Endothelial cell of umbilical vein (primary cell): ENCODE measurements around the gene MCC. TPM values are rescaled to one million over a fixed set of nuclear protein-coding genes. Genes with fewer than 3 reads are reported as not detected.

Experiments
- BruUV-seq: library from RNA; stranded (reverse); fragments of 400-500 nt; replicated peaks from 2 replicates; lab custom pipeline; 2021; lab: Mats Ljungman, UMichigan
- CTCF ChIA-PET: fragments of 300-600, 350-600 bp; sonication (Branson Sonifier 250); formaldehyde crosslinking; loops from one replicate; lab custom pipeline; 2021; ENCODE audit warnings: antibody characterized with exemption, inconsistent platforms; lab: Charles Lee
- POLR2A ChIA-PET: fragments of 300-600, 350-600 bp; sonication (Branson Sonifier 250); formaldehyde crosslinking; loops from one replicate; lab custom pipeline; 2021; ENCODE audit warnings: antibody characterized with exemption, inconsistent platforms; lab: Charles Lee
- DNase-seq: peaks from one replicate; pipeline ENCODE4 v3.0.0-alpha.2; 2011; ENCODE audit warnings: low read depth, low spot score
- FAIRE-seq: peaks from 2 replicates; lab custom pipeline; 2011; peaks lifted over from hg19 to GRCh38; lab: Jason Lieb, UNC
- H2AFZ ChIP-seq: 2 replicates; pipeline ENCODE4 v1.6.0; 2012; ENCODE audit warnings: low read depth, low read length, control low read depth, inconsistent platforms
- H3K27ac ChIP-seq: 2 replicates; pipeline ENCODE4 v1.5.1; 2011; ENCODE audit warnings: low read depth, mild to moderate bottlenecking, control low read depth, low read length, moderate library complexity; ENCODE audit not compliant: insufficient read depth
- H3K27me3 ChIP-seq, 2 experiments: 2 replicates each; pipeline versions ENCODE4 v1.6.0 to v1.6.1; 2011; ENCODE audit warnings: low read length in 2 of 2, mixed read lengths in 1 of 2; ENCODE audit not compliant: control insufficient read depth in 2 of 2, insufficient read depth in 2 of 2
- H3K36me3 ChIP-seq, 2 experiments: 2 replicates in 1 of 2; 3 replicates in 1 of 2; pipeline ENCODE4 v1.5.1; 2011; ENCODE audit warnings: low read length in 2 of 2, mild to moderate bottlenecking in 1 of 2, moderate library complexity in 1 of 2; ENCODE audit not compliant: control insufficient read depth in 2 of 2, insufficient read depth in 2 of 2; ENCODE audit errors: extremely low read depth in 1 of 2
- H3K4me1 ChIP-seq: 3 replicates; pipeline ENCODE4 v1.5.1; 2011; ENCODE audit warnings: mild to moderate bottlenecking, low read length; ENCODE audit not compliant: control insufficient read depth, insufficient read depth; ENCODE audit errors: extremely low read depth
- H3K4me2 ChIP-seq: 2 replicates; pipeline ENCODE4 v1.6.1; 2011; ENCODE audit warnings: low read length, control low read depth, mixed read lengths; ENCODE audit not compliant: insufficient read depth
- H3K4me3 ChIP-seq, 3 experiments: fragments of 200-600 bp in 1 of 3; sonication (generic), shearing (Covaris generic) in 1 of 3; replicated peaks in 1 of 3; 2 replicates each; pipeline ENCODE4 v1.5.1; 2011 to 2016; ENCODE audit warnings: control low read depth in 3 of 3, low read length in 3 of 3, mild to moderate bottlenecking in 2 of 3, inconsistent platforms in 1 of 3, low read depth in 1 of 3, moderate library complexity in 1 of 3; ENCODE audit not compliant: insufficient read depth in 1 of 3
- H3K79me2 ChIP-seq: 2 replicates; pipeline ENCODE4 v1.6.0; 2012; ENCODE audit warnings: low read length, inconsistent platforms; ENCODE audit not compliant: control insufficient read depth, insufficient read depth
- H3K9ac ChIP-seq: replicated peaks from 2 replicates; pipeline ENCODE3; 2011; ENCODE audit warnings: low read length, control low read depth; ENCODE audit not compliant: insufficient read depth; ENCODE audit errors: extremely low read depth
- H3K9me1 ChIP-seq: replicated peaks from 3 replicates; pipeline ENCODE4 v1.6.0; 2011; ENCODE audit warnings: mild to moderate bottlenecking, low read length; ENCODE audit not compliant: control insufficient read depth, insufficient read depth; ENCODE audit errors: extremely low read depth
- H3K9me3 ChIP-seq: replicated peaks from 2 replicates; pipeline ENCODE4 v1.5.1; 2012; ENCODE audit warnings: low read length, inconsistent platforms; ENCODE audit not compliant: control insufficient read depth, insufficient read depth
- H4K20me1 ChIP-seq: replicated peaks from 2 replicates; pipeline ENCODE3; 2011; ENCODE audit warnings: mild to moderate bottlenecking, low read length; ENCODE audit not compliant: control insufficient read depth, insufficient read depth; ENCODE audit errors: extremely low read depth
- EZH2 ChIP-seq: IDR thresholded peaks from 2 replicates; pipeline ENCODE4 v1.6.1; 2012; ENCODE audit warnings: borderline replicate concordance, low read depth, mild to moderate bottlenecking, moderate library complexity, low read length, inconsistent platforms; ENCODE audit not compliant: severe bottlenecking
- FOS ChIP-seq: IDR thresholded peaks from 2 replicates; pipeline ENCODE4 v1.6.1; 2011; ENCODE audit warnings: mild to moderate bottlenecking, low read length, moderate library complexity, borderline replicate concordance; ENCODE audit not compliant: insufficient read depth
- GATA2 ChIP-seq: IDR thresholded peaks from 2 replicates; pipeline ENCODE4 v1.7.0; 2011; ENCODE audit warnings: low read depth, mild to moderate bottlenecking, moderate library complexity, mixed read lengths, low read length; ENCODE audit not compliant: insufficient read length, insufficient read depth
- JUN ChIP-seq: IDR thresholded peaks from 2 replicates; pipeline ENCODE4 v1.6.1; 2011; ENCODE audit warnings: borderline replicate concordance, low read depth; ENCODE audit not compliant: insufficient read length, insufficient read depth
- MYC ChIP-seq: IDR thresholded peaks from one replicate; pipeline ENCODE4 v1.6.1; 2011; ENCODE audit warnings: mild to moderate bottlenecking, low read depth, low read length
- POLR2A ChIP-seq: IDR thresholded peaks from 2 replicates; pipeline ENCODE4 v1.6.1; 2012; ENCODE audit warnings: low read depth, mild to moderate bottlenecking, control low read depth, low read length
- POLR2AphosphoS5 ChIP-seq: IDR thresholded peaks from 2 replicates; pipeline ENCODE4 v1.6.1; 2012; ENCODE audit warnings: low read depth, mild to moderate bottlenecking, control low read depth, low read length, moderate library complexity; ENCODE audit not compliant: insufficient read depth
- dilution Hi-C: fragments of 300-500 bp; cut with MboI; formaldehyde crosslinking; loops from one replicate; pipeline ENCODE4 v1.15.0; 2019; ENCODE audit warnings: low sequenced_read_pairs; ENCODE audit not compliant: extremely low pct_ligation_motif_present
- intact Hi-C: fragments of 100-400 bp; cut with micrococcal nuclease; formaldehyde crosslinking; loops from one replicate; pipeline ENCODE4 v1.10.0; 2022
- polyA plus RNA-seq, 4 experiments: library from polyadenylated mRNA; depleted of rRNA in 3 of 4; stranded (reverse) in 3 of 4; unstranded in 1 of 4; fragments of >200 nt; gene quantifications; 2 replicates each; pipeline versions ENCODE4 v1.2.1 to v1.2.3, GENCODE V29; 2011 to 2012; ENCODE audit warnings: missing spikeins in 1 of 4
- total RNA-seq: library from RNA; stranded (reverse); gene quantifications from 2 replicates; pipeline ENCODE4 v1.2.3, GENCODE V29; 2021
- TF ChIP-seq, protein P1 (sequence below): IDR thresholded peaks from 2 replicates; pipeline ENCODE4 v1.6.1; 2011; ENCODE audit not compliant: insufficient read depth, insufficient read length
- TF ChIP-seq, protein P2 (sequence below), 2 donors: IDR thresholded peaks; 1 replicate in 1 of 2; 2 replicates in 1 of 2; pipeline ENCODE4 v1.5.1; 2011; ENCODE audit warnings: low read length in 2 of 2, mild to moderate bottlenecking in 2 of 2, moderate library complexity in 2 of 2, control low read depth in 1 of 2, inconsistent platforms in 1 of 2, low read depth in 1 of 2; ENCODE audit not compliant: insufficient read depth in 1 of 2; ENCODE audit errors: extremely low read depth in 1 of 2

Gene MCC
- total and polyA plus RNA-seq, 2 donors (not counting 3 experiments of a cell fraction or from before 2014, with no cell fraction given), result 6.9 to 27.5 TPM

DNA sequence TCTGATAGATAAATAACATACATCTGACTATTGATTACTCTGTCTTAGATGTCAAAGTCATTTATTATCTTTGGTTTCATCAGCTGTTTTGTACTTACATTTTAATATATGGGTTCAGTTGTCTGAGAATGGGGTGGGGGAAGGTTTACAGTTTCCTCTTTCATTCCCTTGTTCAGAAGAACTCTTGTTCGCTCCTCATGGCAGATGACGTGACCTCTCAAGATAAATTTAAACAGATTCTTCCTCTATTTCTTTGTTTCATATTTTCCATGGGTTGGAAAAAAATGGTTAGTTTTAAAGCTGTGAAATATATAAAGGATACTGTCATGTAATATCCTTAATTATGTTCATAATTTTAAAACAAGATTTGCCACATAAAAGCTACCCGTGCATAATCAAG is 114.8 kb downstream of the MCC start:
- no peak for DNase-seq
- ChIA-PET POLR2A (no interaction called here), CTCF (no interaction called here)
- BruUV-seq, result no TSS peak
- H2AFZ ChIP-seq, result no peak overlapping the region
- no peak overlapping the region for H3K27ac ChIP-seq
- H3K36me3 ChIP-seq, result no peaks in the 10 kb centered on the region
- no peak overlapping the region for H3K9ac ChIP-seq
- no peak overlapping the region for H3K4me2 ChIP-seq
- H3K79me2 ChIP-seq, result no peaks in the 10 kb centered on the region
- FAIRE-seq, result no peak
- no peak for TF ChIP-seq POLR2A
- no peak for TF ChIP-seq POLR2AphosphoS5
- TF ChIP-seq MYC, result no peak
- TF ChIP-seq, protein P1, sequence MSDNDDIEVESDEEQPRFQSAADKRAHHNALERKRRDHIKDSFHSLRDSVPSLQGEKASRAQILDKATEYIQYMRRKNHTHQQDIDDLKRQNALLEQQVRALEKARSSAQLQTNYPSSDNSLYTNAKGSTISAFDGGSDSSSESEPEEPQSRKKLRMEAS, result no peak
- TF ChIP-seq JUN, result no peak
- no peak for TF ChIP-seq EZH2
- TF ChIP-seq GATA2, result no peak
- no peak for TF ChIP-seq FOS
- TF ChIP-seq, protein P2, sequence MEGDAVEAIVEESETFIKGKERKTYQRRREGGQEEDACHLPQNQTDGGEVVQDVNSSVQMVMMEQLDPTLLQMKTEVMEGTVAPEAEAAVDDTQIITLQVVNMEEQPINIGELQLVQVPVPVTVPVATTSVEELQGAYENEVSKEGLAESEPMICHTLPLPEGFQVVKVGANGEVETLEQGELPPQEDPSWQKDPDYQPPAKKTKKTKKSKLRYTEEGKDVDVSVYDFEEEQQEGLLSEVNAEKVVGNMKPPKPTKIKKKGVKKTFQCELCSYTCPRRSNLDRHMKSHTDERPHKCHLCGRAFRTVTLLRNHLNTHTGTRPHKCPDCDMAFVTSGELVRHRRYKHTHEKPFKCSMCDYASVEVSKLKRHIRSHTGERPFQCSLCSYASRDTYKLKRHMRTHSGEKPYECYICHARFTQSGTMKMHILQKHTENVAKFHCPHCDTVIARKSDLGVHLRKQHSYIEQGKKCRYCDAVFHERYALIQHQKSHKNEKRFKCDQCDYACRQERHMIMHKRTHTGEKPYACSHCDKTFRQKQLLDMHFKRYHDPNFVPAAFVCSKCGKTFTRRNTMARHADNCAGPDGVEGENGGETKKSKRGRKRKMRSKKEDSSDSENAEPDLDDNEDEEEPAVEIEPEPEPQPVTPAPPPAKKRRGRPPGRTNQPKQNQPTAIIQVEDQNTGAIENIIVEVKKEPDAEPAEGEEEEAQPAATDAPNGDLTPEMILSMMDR (IDR thresholded peaks at IDR 0.05; ENCODE audit: extremely low read depth in 1 of 2, insufficient read depth in 1 of 2, low read depth in 1 of 2, low read length in 2 of 2), result no peak
- intact Hi-C loops (no loop called here), dilution Hi-C loops (no loop called here)
- no peaks in the 10 kb centered on the region for H3K9me3 ChIP-seq
- no peaks in the 10 kb centered on the region for H3K27me3 ChIP-seq
- no peaks in the 10 kb centered on the region for H4K20me1 ChIP-seq
- H3K4me1 ChIP-seq, result peaks cover 27% of the 10 kb centered on the region
- H3K9me1 ChIP-seq, result no peaks in the 10 kb centered on the region
- no peak overlapping the region for H3K4me3 ChIP-seq
